SIG-M5 treated with dmso at 0.1 percent for 504 hours (cell line): ENCODE measurements around the gene TENM3.

Experiments used
- DNase-seq: peaks from one replicate; lab custom pipeline; 2025; ENCODE audit not compliant: unreplicated experiment; lab: John Stamatoyannopoulos, UW

Gene TENM3

GRCh38 chr4:182758273-182758672 is 515.1 kb downstream of the TENM3 start:
- no peak for DNase-seq

- no peak for DNase-seq
Measured at GRCh38 chr4:182760551-182761043, 517.4 kb downstream of the TENM3 start.

- no peak for DNase-seq
Measured at GRCh38 chr4:182764137-182764536, 520.9 kb downstream of the TENM3 start.

GRCh38 chr4:182764642-182765041 is 521.4 kb downstream of the TENM3 start:
- no peak for DNase-seq

- DNase-seq, result no peak
Measured at GRCh38 chr4:182765987-182766856, 523.0 kb downstream of the TENM3 start.

GRCh38 chr4:182766857-182767250 is 523.7 kb downstream of the TENM3 start:
- DNase-seq, result no peak

GRCh38 chr4:182768838-182769237 is 525.6 kb downstream of the TENM3 start:
- DNase-seq, result peak; percentile 2

- DNase-seq, result no peak
Measured at GRCh38 chr4:182770259-182770995, 527.2 kb downstream of the TENM3 start.

- no peak for DNase-seq
Measured at GRCh38 chr4:182770996-182771514, 527.9 kb downstream of the TENM3 start.

- no peak for DNase-seq
Measured at GRCh38 chr4:182775075-182775474, 531.9 kb downstream of the TENM3 start.

GRCh38 chr4:182776376-182777105 is 533.3 kb downstream of the TENM3 start:
- DNase-seq, result no peak

- no peak for DNase-seq
Measured at GRCh38 chr4:182778222-182778982, 535.2 kb downstream of the TENM3 start.

- no peak for DNase-seq
Measured at GRCh38 chr4:182786991-182787390, 543.8 kb downstream of the TENM3 start.

- DNase-seq, result no peak
Measured at GRCh38 chr4:182788201-182788600, 545.0 kb downstream of the TENM3 start.

GRCh38 chr4:182789529-182789928 is 546.3 kb downstream of the TENM3 start:
- no peak for DNase-seq

- DNase-seq, result no peak
Measured at GRCh38 chr4:182795446-182796238, 552.4 kb downstream of the TENM3 start.

GRCh38 chr4:182799515-182800215 is 556.5 kb downstream of the TENM3 start:
- no peak for DNase-seq

GRCh38 chr4:182800216-182800515 is 557.0 kb downstream of the TENM3 start:
- DNase-seq, result no peak

- DNase-seq, result no peak
Measured at GRCh38 chr4:182801636-182802035, 558.4 kb downstream of the TENM3 start.
